ENCODE measurements around the gene ANO3. TPM values are rescaled to one million over a fixed set of nuclear protein-coding genes. Genes with fewer than 3 reads are reported as not detected.
A peak's percentile ranks its signal among the peaks of the same experiment; 100 is the strongest.

The ANO3 gene
- total and polyA plus RNA-seq, 2 experiments from 2014 or later: 0.10 to 0.32 TPM

DNA sequence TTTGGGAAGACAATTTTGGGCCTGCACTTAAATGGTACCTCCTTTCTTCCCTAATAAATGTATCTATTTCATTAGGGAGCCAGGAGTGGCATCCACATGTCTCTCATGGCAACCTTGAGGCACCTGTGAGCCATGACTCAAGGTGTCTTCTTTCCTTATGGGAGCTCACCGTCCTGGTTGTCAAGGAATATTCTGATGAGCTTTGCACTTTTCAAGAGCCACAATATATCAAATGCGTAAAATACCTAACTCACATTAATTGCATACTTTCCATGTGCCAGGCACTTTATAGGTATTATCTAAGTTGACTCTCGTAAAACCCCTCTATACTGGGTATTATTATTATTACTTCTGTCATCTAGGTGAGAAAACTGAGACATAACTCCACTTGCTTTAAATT, 207.6 kb downstream of the ANO3 start:
- Histone ChIP-seq H3K9ac (no peak overlapping the region), H3K36me3 (ENCODE audit: low read depth) (no peaks in the 10 kb centered on the region), H3K27ac (no peak overlapping the region), H2AFZ (no peak overlapping the region), H3K4me3 (no peak overlapping the region), H3K27me3 (replicated peaks; ENCODE audit: insufficient read depth) (no peaks in the 10 kb centered on the region), H3K4me2 (ENCODE audit: unreplicated experiment) (no peak overlapping the region), H4K20me1 (ENCODE audit: insufficient read depth) (no peaks in the 10 kb centered on the region), H3K79me2 (ENCODE audit: insufficient read depth) (no peaks in the 10 kb centered on the region), H3K4me1 (ENCODE audit: insufficient read depth) (no peaks in the 10 kb centered on the region), H3K9me2 (ENCODE audit: insufficient read depth) (no peaks in the 10 kb centered on the region), H3K9me3 (ENCODE audit: low read depth) (no peaks in the 10 kb centered on the region), H3F3A (ENCODE audit: insufficient read depth) (no peaks in the 10 kb centered on the region)
- in situ Hi-C loops (cut with MboI): no loop called here
- 95 to 96% methylated on average over 3 of the region's 3 CpGs for WGBS, 2 experiments (ENCODE audit: low coverage in 1 of 2, low lambda C conversion rate in 2 of 2, missing lambda C conversion rate in 2 of 2)
- TF ChIP-seq EZH2 (IDR thresholded peaks at IDR 0.05; ENCODE audit: insufficient read depth, poor library complexity, severe bottlenecking): no peak
- no peak for TF ChIP-seq EZH2phosphoT487 (IDR thresholded peaks at IDR 0.05; ENCODE audit: insufficient read depth, low read depth)
- no peak for DNase-seq

- H3K27me3 ChIP-seq (replicated peaks; ENCODE audit: insufficient read depth): no peaks in the 10 kb centered on the region
- H3K36me3 ChIP-seq (ENCODE audit: low read depth): no peaks in the 10 kb centered on the region
- H3K79me2 ChIP-seq (ENCODE audit: insufficient read depth): no peaks in the 10 kb centered on the region
- H4K20me1 ChIP-seq (ENCODE audit: insufficient read depth): no peaks in the 10 kb centered on the region
- no peaks in the 10 kb centered on the region for H3F3A ChIP-seq (ENCODE audit: insufficient read depth)
- DNase-seq: no peak
- H3K9me2 ChIP-seq (ENCODE audit: insufficient read depth): no peaks in the 10 kb centered on the region
- H3K4me3 ChIP-seq: no peak overlapping the region
- no peak overlapping the region for H3K9ac ChIP-seq
- H3K4me2 ChIP-seq (ENCODE audit: unreplicated experiment): no peak overlapping the region
- 80 to 83% methylated on average over 2 of the region's 2 CpGs for WGBS, 2 experiments (ENCODE audit: low coverage in 1 of 2, low lambda C conversion rate in 2 of 2, missing lambda C conversion rate in 2 of 2)
- in situ Hi-C loops (cut with MboI): no loop called here
- no peak overlapping the region for H3K27ac ChIP-seq
- TF ChIP-seq EZH2 (IDR thresholded peaks at IDR 0.05; ENCODE audit: insufficient read depth, poor library complexity, severe bottlenecking) (no peak), EZH2phosphoT487 (IDR thresholded peaks at IDR 0.05; ENCODE audit: insufficient read depth, low read depth) (no peak)
- no peak overlapping the region for H2AFZ ChIP-seq
- no peaks in the 10 kb centered on the region for H3K4me1 ChIP-seq (ENCODE audit: insufficient read depth)
- H3K9me3 ChIP-seq (ENCODE audit: low read depth): no peaks in the 10 kb centered on the region
Measured at GRCh38 chr11:26541870-26542269, 209.9 kb downstream of the ANO3 start.

DNA sequence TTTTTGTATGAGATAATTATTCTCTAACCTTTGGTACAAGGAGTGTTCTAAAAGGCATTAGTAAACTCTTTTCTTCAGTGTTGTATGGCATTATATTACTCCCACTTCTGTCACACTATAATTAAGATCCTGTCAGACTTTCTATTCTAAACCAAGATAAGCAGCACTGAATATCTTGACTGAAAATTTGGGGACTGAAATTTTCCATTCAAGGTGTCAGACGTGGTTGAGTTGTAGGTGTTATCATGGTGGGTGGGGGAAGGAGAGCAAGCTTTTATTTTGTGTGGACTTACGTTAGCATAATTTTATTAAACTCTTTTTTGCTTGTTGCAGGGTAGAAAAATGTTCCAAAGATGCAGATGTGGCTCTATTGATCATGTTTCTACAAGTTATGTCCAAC, 217.2 kb downstream of the ANO3 start:
- no peak overlapping the region for H3K27ac ChIP-seq
- DNase-seq: no peak
- H3K4me3 ChIP-seq: no peak overlapping the region
- no peaks in the 10 kb centered on the region for H3K79me2 ChIP-seq (ENCODE audit: insufficient read depth)
- H3K27me3 ChIP-seq (replicated peaks; ENCODE audit: insufficient read depth): no peaks in the 10 kb centered on the region
- no peaks in the 10 kb centered on the region for H3K4me1 ChIP-seq (ENCODE audit: insufficient read depth)
- no peak overlapping the region for H3K9ac ChIP-seq
- no peaks in the 10 kb centered on the region for H3K36me3 ChIP-seq (ENCODE audit: low read depth)
- TF ChIP-seq EZH2phosphoT487 (IDR thresholded peaks at IDR 0.05; ENCODE audit: insufficient read depth, low read depth) (no peak), EZH2 (IDR thresholded peaks at IDR 0.05; ENCODE audit: insufficient read depth, poor library complexity, severe bottlenecking) (no peak)
- no peaks in the 10 kb centered on the region for H3K9me2 ChIP-seq (ENCODE audit: insufficient read depth)
- H4K20me1 ChIP-seq (ENCODE audit: insufficient read depth): no peaks in the 10 kb centered on the region
- no peaks in the 10 kb centered on the region for H3K9me3 ChIP-seq (ENCODE audit: low read depth)
- no peak overlapping the region for H3K4me2 ChIP-seq (ENCODE audit: unreplicated experiment)
- no peaks in the 10 kb centered on the region for H3F3A ChIP-seq (ENCODE audit: insufficient read depth)
- H2AFZ ChIP-seq: no peak overlapping the region
- WGBS, 2 experiments (ENCODE audit: low coverage in 1 of 2, low lambda C conversion rate in 2 of 2, missing lambda C conversion rate in 2 of 2): 43 to 50% methylated on average over 2 of the region's 2 CpGs
- in situ Hi-C loops (cut with MboI): no loop called here

DNA sequence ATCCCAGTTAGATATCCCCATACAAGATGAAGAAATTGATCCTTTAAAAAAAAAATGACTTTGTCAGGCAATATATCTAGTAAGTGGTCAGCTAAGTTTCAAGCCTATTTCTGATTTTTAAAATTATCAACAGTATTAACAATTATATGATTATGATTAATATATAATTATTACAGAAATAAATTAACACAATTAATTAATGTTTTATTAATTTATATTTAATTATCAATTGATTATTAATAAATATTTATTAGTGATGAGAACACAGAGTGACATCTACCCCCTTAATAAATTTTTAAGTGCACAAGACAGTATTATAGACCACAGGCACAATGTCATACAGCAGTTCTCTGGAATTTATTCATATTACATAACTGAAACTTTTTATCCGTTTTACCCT, 218.1 kb downstream of the ANO3 start:
- H3F3A ChIP-seq (ENCODE audit: insufficient read depth): no peaks in the 10 kb centered on the region
- WGBS, 2 experiments (ENCODE audit: low coverage in 1 of 2, low lambda C conversion rate in 2 of 2, missing lambda C conversion rate in 2 of 2): 76 to 96% methylated on average over 1 of the region's 1 CpG
- in situ Hi-C loops (cut with MboI): no loop called here
- H3K9me3 ChIP-seq (ENCODE audit: low read depth): no peaks in the 10 kb centered on the region
- no peaks in the 10 kb centered on the region for H3K36me3 ChIP-seq (ENCODE audit: low read depth)
- no peak overlapping the region for H2AFZ ChIP-seq
- no peaks in the 10 kb centered on the region for H3K27me3 ChIP-seq (replicated peaks; ENCODE audit: insufficient read depth)
- H3K4me1 ChIP-seq (ENCODE audit: insufficient read depth): no peaks in the 10 kb centered on the region
- no peak overlapping the region for H3K9ac ChIP-seq
- no peak overlapping the region for H3K27ac ChIP-seq
- no peaks in the 10 kb centered on the region for H4K20me1 ChIP-seq (ENCODE audit: insufficient read depth)
- H3K4me2 ChIP-seq (ENCODE audit: unreplicated experiment): no peak overlapping the region
- TF ChIP-seq EZH2 (IDR thresholded peaks at IDR 0.05; ENCODE audit: insufficient read depth, poor library complexity, severe bottlenecking): no peak
- TF ChIP-seq EZH2phosphoT487 (IDR thresholded peaks at IDR 0.05; ENCODE audit: insufficient read depth, low read depth): no peak
- no peaks in the 10 kb centered on the region for H3K9me2 ChIP-seq (ENCODE audit: insufficient read depth)
- no peaks in the 10 kb centered on the region for H3K79me2 ChIP-seq (ENCODE audit: insufficient read depth)
- DNase-seq: no peak
- no peak overlapping the region for H3K4me3 ChIP-seq

GRCh38 chr11:26551186-26551801, 219.4 kb downstream of the ANO3 start:
- H3K9me2 ChIP-seq (ENCODE audit: insufficient read depth): no peaks in the 10 kb centered on the region
- no peaks in the 10 kb centered on the region for H3F3A ChIP-seq (ENCODE audit: insufficient read depth)
- in situ Hi-C loops (cut with MboI): no loop called here
- DNase-seq: peak; percentile 27
- H3K9me3 ChIP-seq (ENCODE audit: low read depth): no peaks in the 10 kb centered on the region
- no peaks in the 10 kb centered on the region for H4K20me1 ChIP-seq (ENCODE audit: insufficient read depth)
- H3K9ac ChIP-seq: no peak overlapping the region
- H2AFZ ChIP-seq: no peak overlapping the region
- no peak overlapping the region for H3K27ac ChIP-seq
- TF ChIP-seq EZH2phosphoT487 (IDR thresholded peaks at IDR 0.05; ENCODE audit: insufficient read depth, low read depth) (no peak), EZH2 (IDR thresholded peaks at IDR 0.05; ENCODE audit: insufficient read depth, poor library complexity, severe bottlenecking) (no peak)
- no peaks in the 10 kb centered on the region for H3K27me3 ChIP-seq (replicated peaks; ENCODE audit: insufficient read depth)
- H3K4me2 ChIP-seq (ENCODE audit: unreplicated experiment): no peak overlapping the region
- no peaks in the 10 kb centered on the region for H3K4me1 ChIP-seq (ENCODE audit: insufficient read depth)
- H3K79me2 ChIP-seq (ENCODE audit: insufficient read depth): no peaks in the 10 kb centered on the region
- WGBS, 2 experiments (ENCODE audit: low coverage in 1 of 2, low lambda C conversion rate in 2 of 2, missing lambda C conversion rate in 2 of 2): 0 to 6% methylated on average over 1 of the region's 1 CpG
- H3K4me3 ChIP-seq: no peak overlapping the region
- H3K36me3 ChIP-seq (ENCODE audit: low read depth): no peaks in the 10 kb centered on the region

Data from GM23248 (cell line).